ENCODE results near the gene VASH1.

DNA sequence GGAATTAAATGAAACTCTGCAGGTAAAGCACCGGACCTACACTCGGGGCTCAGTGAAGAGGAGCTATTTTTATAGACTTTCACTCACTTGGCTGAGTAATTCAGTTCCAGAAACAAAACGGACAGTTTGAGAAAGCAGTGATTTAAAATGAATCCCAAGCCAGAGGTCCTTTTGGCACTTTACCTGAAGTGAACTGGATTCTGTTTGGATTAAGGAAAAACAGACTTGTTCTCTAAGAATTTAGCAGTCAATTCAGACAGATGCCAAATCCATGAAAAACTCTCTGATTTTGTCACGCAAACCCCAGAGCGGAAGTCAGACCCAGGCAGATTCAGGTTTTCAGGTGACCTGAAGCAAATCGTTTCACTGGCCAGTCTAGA lies 4.9 kb upstream of the VASH1 start:
- TF ChIP-seq EZH2 (IDR thresholded peaks at IDR 0.05; ENCODE audit: borderline replicate concordance, low read length) = no peak
- TF ChIP-seq, protein P1, sequence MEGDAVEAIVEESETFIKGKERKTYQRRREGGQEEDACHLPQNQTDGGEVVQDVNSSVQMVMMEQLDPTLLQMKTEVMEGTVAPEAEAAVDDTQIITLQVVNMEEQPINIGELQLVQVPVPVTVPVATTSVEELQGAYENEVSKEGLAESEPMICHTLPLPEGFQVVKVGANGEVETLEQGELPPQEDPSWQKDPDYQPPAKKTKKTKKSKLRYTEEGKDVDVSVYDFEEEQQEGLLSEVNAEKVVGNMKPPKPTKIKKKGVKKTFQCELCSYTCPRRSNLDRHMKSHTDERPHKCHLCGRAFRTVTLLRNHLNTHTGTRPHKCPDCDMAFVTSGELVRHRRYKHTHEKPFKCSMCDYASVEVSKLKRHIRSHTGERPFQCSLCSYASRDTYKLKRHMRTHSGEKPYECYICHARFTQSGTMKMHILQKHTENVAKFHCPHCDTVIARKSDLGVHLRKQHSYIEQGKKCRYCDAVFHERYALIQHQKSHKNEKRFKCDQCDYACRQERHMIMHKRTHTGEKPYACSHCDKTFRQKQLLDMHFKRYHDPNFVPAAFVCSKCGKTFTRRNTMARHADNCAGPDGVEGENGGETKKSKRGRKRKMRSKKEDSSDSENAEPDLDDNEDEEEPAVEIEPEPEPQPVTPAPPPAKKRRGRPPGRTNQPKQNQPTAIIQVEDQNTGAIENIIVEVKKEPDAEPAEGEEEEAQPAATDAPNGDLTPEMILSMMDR (conservative IDR thresholded peaks at IDR 0.05 in 1 of 2, IDR thresholded peaks at IDR 0.05 in 1 of 2; ENCODE audit: extremely low read depth in 1 of 2, insufficient read depth in 1 of 2, low read depth in 1 of 2, low read length in 2 of 2) = no peak

Measured in mammary epithelial cell (primary cell).